Esophagus muscularis mucosa (tissue), 3 donors: Measurements from ENCODE around the gene CNOT8.

ENCODE experiments used
- POLR2A ChIP-seq: fragments of 450-650 bp; IDR thresholded peaks from one replicate; pipeline ENCODE4 v1.6.1; 2017; ENCODE audit warnings: antibody characterized with exemption, moderate library complexity, mild to moderate bottlenecking, low read depth
- TF ChIP-seq, protein P1 (sequence below), 3 experiments: fragments of 200-600 bp in 2 of 3; fragments of 450-650 bp in 1 of 3; sonication (generic) in 2 of 3; IDR thresholded peaks; one replicate each; pipeline ENCODE4 v1.5.1; 2017 to 2019; ENCODE audit warnings: antibody characterized with exemption in 3 of 3, mild to moderate bottlenecking in 2 of 3, moderate library complexity in 1 of 3

DNA sequence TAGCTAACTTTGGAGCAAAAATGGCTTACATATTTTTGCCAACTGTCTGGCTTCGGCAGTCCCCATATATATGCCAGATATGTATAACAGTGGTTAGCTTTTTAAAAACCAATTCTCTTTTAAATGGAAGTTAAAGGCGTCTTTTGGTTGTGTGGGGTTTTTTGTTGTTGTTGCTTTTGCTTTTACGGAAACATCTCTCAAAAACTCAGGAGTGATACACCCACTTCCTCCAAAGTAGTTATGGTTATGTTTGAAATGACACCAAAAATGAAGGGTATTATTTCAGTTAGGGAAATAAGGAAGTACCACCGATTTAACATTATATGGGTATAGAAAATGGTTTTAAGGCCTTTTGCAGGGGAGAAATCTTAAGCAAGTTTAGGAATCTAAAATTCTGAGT, 2.3 kb downstream of the CNOT8 start:
- TF ChIP-seq, protein P1, sequence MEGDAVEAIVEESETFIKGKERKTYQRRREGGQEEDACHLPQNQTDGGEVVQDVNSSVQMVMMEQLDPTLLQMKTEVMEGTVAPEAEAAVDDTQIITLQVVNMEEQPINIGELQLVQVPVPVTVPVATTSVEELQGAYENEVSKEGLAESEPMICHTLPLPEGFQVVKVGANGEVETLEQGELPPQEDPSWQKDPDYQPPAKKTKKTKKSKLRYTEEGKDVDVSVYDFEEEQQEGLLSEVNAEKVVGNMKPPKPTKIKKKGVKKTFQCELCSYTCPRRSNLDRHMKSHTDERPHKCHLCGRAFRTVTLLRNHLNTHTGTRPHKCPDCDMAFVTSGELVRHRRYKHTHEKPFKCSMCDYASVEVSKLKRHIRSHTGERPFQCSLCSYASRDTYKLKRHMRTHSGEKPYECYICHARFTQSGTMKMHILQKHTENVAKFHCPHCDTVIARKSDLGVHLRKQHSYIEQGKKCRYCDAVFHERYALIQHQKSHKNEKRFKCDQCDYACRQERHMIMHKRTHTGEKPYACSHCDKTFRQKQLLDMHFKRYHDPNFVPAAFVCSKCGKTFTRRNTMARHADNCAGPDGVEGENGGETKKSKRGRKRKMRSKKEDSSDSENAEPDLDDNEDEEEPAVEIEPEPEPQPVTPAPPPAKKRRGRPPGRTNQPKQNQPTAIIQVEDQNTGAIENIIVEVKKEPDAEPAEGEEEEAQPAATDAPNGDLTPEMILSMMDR (IDR thresholded peaks at IDR 0.05): no peak
- TF ChIP-seq POLR2A: no peak
